IPS-NIHi11 (cell line): ENCODE measurements around the gene RELL2.

ENCODE experiments used
- DNase-seq: peaks from one replicate; pipeline ENCODE4 v3.0.0; 2012; ENCODE audit warnings: mixed read lengths, low spot score

The RELL2 gene

DNA sequence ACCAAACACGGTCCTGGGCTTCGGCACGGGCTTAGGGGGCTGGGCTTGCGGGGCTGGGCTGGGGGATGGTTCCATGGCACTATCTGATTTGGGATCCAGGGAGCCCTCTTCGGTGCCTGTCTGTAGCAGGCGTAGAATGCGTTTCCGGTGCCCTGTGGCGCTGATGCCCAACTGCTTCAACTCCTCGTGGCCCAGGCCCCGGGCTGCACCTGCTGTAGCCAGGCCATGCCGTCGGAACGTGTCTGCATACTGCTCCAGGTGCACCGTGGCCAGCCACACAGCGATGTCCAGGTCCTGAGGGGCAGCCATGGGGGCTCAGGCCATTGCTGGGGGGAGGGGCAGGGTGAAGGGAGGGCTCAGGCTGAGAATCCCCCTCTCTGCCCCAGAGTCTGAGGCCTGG lies 43.4 kb downstream of the RELL2 start:
- no peak for DNase-seq

DNA sequence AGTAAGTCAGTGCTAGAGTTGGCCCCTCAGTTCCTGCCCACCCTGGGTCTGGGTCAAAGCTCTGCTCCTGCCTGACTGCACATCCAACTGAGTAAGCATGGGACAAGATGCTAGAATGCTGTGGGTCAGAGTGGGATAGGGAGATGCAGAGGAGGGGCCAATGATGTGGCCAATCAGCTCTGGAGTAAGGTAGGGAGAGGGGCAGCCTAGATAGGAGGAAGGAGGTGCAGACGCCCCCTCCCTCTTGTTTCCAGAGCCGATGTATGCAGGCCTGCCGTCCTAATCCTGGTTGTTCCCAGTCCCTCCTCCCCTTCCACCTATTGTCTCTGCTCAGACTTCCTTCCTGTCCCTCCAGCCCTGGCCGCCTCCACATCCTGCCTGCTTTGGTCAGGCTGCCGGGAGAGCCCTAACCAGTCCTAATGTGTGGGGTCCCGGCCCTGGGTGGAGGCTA lies 44.0 kb downstream of the RELL2 start:
- DNase-seq = peak; percentile 85

DNA sequence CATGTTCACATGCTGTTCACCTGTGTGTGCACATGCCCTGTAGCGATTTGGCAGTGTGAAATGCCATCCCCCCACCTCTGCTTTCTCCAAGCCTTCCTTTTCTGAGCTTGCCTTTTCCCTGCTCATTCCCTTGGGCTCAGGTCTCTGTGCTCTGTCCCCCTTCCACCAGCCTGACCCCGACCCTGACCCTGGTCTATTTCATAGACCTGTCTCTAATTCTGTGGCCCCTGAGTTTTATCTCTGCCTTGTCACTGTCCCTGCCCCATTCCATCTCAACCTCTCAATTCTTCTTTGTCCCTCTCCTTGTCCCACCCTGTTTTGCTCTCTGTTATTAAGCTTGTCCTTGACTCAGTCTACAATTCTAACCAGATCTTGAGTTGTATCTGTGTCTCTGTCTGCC lies 44.5 kb downstream of the RELL2 start:
- DNase-seq = no peak

DNA sequence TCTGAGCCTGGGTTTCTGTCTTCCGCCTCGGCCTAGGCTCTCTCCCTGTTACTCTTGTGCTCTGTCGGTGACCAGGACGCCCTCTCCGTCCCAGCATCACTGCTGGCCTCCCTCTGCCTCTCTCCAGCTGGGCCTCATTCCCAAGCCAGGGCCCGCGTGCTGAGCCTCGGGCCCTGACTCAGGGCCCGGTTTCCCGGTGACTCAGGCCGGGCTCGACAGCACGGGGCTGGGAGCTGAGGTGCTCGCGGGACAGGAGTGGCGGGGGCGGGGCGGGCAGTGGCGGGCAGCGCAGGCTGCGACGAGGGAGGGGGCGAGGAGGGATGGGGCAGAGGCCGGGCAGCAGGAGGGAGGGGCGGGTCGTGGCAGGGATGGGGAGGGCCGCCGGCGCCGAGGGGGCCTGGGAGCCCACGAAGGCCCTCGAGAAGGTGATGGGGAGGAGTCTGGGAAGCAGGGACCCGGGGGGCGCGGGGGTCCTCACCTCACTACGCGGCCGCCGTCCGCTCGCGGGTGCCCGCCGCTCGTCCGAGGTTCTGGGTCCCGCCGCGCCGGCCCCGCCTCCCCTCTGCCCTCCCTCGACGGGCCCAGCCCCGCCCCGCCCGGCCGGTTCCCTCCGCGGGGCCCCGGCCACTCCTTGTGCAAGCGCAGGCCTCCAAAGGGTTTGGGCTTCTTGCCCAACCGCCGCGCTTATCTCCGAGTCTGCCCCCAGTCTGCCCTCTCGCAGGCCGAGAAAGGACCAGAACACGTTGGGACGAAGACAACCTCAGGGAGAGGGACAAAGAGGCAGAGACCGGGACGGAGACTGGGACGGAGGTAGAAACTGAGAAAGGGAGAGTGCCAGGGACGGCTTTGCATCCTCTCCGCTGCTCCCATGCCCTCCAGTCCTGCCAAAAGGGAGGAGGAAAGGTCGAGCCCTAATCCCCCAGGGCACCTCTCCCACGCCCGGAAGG lies 45.2 kb downstream of the RELL2 start, which contains the start of gene ARAP3:
Gene ARAP3 (minus strand): TSS at position 536 of the 947 bp plus-strand sequence. CDS start 1,744 bp downstream, outside the sequence.
- DNase-seq = peak; percentile 80

DNA sequence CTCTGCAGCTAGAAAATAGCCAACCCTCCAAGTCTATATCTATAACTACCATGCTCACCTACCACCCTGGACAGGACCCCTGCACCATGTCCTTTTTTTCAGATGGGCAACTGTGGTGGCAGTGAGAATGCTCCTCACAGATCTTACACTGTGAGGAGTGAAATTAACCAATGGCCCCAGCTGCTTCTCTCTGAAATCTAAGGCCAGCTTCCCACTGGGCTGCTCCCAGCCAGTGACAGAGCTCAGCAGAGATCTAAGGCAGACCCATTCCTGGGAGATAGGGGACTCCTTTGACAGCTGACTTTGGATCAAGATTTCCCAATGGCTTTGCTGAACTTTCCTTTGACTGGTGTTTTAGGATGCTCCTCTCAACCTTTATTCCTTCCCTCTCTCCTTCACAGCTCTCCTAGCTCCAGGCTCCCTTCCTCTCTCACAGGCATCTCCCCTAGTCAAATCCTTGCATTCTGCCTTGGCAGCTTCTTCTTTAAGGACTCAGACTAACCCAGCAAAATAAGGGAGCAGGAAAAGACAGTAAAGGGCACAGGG lies 46.9 kb downstream of the RELL2 start:
- no peak for DNase-seq

DNA sequence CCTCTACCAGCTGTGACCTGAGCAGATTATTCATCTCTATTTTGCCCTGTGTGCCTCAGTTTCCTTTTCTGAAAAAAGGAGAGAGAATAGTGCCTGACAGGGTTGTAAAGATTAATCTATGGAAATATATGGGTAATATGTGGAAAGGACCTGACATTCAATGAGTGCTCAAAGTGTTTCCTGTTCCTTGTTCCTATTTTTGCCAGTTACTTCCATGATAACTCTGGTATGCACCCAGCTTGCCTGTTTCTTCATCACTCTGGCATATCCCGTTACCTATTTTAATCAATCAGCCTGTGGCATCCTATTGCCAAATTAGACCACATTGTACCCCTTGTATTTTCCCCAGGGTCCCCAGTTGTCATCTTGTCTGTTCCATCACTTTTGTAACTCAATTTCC lies 48.8 kb downstream of the RELL2 start:
- no peak for DNase-seq

DNA sequence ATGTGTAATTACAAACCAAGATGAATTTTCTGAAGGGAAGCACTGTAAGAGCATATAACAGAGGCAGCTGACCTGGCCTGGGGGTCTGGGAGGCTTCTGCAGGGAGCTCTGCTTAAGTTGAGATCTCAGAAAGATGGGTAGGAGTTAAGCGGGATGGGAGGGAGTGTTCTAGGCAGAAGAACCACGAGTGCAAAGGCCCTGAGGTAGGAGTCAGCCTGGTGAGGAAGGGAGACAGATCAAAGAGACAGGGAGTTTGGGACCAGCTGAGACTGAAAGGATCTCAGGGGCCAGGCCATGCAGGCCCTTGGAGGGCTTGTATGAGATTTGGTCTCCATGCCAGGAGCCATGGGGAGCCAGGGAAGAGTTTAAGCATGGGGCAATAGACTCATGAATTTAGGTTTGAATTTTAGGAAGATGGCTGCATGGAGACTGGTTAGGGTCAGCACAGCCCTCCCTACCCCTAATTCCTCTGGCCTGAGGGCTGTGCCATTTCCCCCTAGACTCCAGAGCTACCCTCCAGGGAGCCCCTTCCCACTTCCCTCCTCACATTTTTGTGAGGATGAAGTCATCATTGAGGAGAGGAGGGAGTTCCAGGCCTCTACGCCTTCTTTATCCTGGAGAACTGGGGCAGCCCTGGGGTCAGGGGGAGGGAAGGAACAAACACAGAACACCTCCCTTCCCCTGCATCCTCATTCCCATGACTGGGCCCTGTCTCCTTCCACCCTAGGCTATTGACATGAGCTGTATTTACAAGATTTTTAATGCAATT lies 50.0 kb downstream of the RELL2 start:
- DNase-seq = peak; percentile 16
